ENCODE measurements around the gene LSM7. TPM values are rescaled to one million over a fixed set of nuclear protein-coding genes. Genes with fewer than 3 reads are reported as not detected.

Gene LSM7
- total and polyA plus RNA-seq, 9 of the 15 experiments (the other 6 are each of a cell fraction or from before 2014, with no cell fraction given) = 40.5 to 690 (median 265) TPM

DNA sequence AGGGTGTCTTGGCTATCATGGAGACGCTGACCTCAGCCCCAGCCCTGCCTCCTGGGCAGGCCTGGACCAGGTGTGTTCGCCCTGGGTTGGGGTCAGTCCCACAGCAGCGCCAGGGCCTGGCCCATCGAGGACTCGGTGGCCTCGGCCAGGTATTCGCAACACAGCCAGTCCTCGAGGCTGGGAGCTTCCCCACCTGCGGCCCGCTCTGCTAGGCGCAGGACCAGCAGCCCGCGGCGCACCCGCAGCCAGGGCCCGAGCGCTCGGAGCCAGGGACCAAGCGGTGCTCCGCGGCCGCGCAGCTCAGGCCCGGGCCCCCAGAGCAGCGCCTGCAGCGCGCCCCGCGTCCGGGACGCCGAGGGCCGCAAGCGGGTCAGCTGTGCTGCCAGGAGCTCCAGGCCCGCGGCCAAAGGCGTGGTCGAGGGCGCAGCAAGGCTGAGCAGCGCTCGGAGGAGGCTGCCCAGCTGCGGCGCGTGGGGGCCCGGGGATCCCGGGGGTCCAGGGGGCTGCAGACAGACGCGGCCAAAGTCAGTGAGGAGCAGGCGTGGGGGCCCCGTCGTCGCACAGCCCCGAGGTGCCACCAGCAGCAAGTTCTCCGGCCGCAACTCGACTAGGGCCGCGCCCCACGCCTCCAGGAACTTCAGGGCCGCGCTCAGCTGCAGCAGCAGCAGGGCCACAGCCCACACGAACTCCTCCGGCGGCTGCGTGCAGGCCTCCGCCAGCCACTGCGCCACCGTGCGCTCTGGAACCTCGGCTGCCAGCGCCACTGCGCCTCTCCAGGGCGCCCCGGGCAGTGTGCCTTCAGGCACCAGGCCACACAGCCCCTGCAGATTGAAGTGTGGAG is 52.6 kb downstream of the LSM7 start:
- Histone ChIP-seq H3K9me3 (replicated peaks; ENCODE audit: control insufficient read depth, insufficient read depth, low read depth, low read length) (no peaks in the 10 kb centered on the region), H3K4me2 (ENCODE audit: insufficient read depth, low read length) (no peak overlapping the region), H4K20me1 (replicated peaks; ENCODE audit: control insufficient read depth, insufficient read depth, low read length) (peaks cover 35% of the 10 kb centered on the region), H3K9ac (ENCODE audit: insufficient read depth in 1 of 2, low read depth in 2 of 2, low read length in 2 of 2) (peak overlapping the region in 1 of 2 experiments; percentile 75; a peak in 1 of 4 replicates), H2AFZ (ENCODE audit: low read depth, low read length) (no peak overlapping the region), H3K27me3 (ENCODE audit: control insufficient read depth in 2 of 2, insufficient read depth in 2 of 2, low read length in 2 of 2) (no peaks in the 10 kb centered on the region), H3K4me1 (replicated peaks in 1 of 2; ENCODE audit: control insufficient read depth in 2 of 2, insufficient read depth in 2 of 2, low read length in 2 of 2) (peaks cover 10 to 72% of the 10 kb centered on the region in 2 experiments), H3K27ac (ENCODE audit: extremely low read depth, low read depth, low read length) (no peak overlapping the region), H3K9me1 (ENCODE audit: control insufficient read depth, insufficient read depth, low read length) (peaks cover 5% of the 10 kb centered on the region), H3K36me3 (ENCODE audit: control insufficient read depth, insufficient read depth, low read length) (peaks cover 34% of the 10 kb centered on the region), H3K79me2 (ENCODE audit: control insufficient read depth, insufficient read depth, low read length) (peaks cover 45% of the 10 kb centered on the region), H3K4me3 (no peak overlapping the region)
- no TSS peak for BruUV-seq (replicated peaks)
- ChIA-PET CTCF (ENCODE audit: low intra/inter-chr PET ratio) (interaction anchor here (0.6 to 1.5 kb wide), 3 partner anchors 116 to 151 kb away, joined by 3 to 5 read pairs (median 5); no protein-coding TSS in a partner anchor), POLR2A (interaction anchor here (0.6 to 7.0 kb wide), 10 partner anchors 9 to 998 kb away, joined by 3 to 86 read pairs (median 3); no protein-coding TSS in a partner anchor)
- ATAC-seq = no peak
- in situ Hi-C loops (cut with MboI) (no loop called here), intact Hi-C loops (cut with micrococcal nuclease) (loop anchor here (1.0 to 5.0 kb wide), 3 partner anchors 41 to 336 kb away; no protein-coding TSS in a partner anchor)
- WGBS (ENCODE audit: insufficient coverage, low coverage, missing lambda C conversion rate) = 95% methylated on average over 27 of the region's 74 CpGs
- no peak for DNase-seq (ENCODE audit: extremely low read depth in 1 of 4, low spot score in 3 of 4)
- no peak for FAIRE-seq
- TF ChIP-seq ETV5 (CRISPR knock-in tag; IDR thresholded peaks at IDR 0.05; ENCODE audit: low read depth) (no peak), ZNF124 (CRISPR knock-in tag; IDR thresholded peaks at IDR 0.05) (no peak), HMGN3 (IDR thresholded peaks at IDR 0.05; ENCODE audit: borderline replicate concordance, extremely low read depth, insufficient read length, low read depth, low read length) (peak; percentile 8), XRCC5 (IDR thresholded peaks at IDR 0.05; ENCODE audit: low read depth, low read length) (no peak), SNIP1 (IDR thresholded peaks at IDR 0.05; ENCODE audit: low read depth) (no peak), SLC30A9 (CRISPR knock-in tag; IDR thresholded peaks at IDR 0.05) (no peak), SUPT5H (IDR thresholded peaks at IDR 0.05) (no peak), TARDBP (IDR thresholded peaks at IDR 0.05) (no peak), SMARCA5 (IDR thresholded peaks at IDR 0.05) (no peak)
- TF ChIP-seq, protein P1, sequence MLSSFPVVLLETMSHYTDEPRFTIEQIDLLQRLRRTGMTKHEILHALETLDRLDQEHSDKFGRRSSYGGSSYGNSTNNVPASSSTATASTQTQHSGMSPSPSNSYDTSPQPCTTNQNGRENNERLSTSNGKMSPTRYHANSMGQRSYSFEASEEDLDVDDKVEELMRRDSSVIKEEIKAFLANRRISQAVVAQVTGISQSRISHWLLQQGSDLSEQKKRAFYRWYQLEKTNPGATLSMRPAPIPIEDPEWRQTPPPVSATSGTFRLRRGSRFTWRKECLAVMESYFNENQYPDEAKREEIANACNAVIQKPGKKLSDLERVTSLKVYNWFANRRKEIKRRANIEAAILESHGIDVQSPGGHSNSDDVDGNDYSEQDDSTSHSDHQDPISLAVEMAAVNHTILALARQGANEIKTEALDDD (IDR thresholded peaks at IDR 0.05) = no peak
- TF ChIP-seq, protein P2, sequence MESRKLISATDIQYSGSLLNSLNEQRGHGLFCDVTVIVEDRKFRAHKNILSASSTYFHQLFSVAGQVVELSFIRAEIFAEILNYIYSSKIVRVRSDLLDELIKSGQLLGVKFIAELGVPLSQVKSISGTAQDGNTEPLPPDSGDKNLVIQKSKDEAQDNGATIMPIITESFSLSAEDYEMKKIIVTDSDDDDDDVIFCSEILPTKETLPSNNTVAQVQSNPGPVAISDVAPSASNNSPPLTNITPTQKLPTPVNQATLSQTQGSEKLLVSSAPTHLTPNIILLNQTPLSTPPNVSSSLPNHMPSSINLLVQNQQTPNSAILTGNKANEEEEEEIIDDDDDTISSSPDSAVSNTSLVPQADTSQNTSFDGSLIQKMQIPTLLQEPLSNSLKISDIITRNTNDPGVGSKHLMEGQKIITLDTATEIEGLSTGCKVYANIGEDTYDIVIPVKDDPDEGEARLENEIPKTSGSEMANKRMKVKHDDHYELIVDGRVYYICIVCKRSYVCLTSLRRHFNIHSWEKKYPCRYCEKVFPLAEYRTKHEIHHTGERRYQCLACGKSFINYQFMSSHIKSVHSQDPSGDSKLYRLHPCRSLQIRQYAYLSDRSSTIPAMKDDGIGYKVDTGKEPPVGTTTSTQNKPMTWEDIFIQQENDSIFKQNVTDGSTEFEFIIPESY (CRISPR knock-in tag; IDR thresholded peaks at IDR 0.05) = peak; percentile 86
- TF ChIP-seq, protein P3, sequence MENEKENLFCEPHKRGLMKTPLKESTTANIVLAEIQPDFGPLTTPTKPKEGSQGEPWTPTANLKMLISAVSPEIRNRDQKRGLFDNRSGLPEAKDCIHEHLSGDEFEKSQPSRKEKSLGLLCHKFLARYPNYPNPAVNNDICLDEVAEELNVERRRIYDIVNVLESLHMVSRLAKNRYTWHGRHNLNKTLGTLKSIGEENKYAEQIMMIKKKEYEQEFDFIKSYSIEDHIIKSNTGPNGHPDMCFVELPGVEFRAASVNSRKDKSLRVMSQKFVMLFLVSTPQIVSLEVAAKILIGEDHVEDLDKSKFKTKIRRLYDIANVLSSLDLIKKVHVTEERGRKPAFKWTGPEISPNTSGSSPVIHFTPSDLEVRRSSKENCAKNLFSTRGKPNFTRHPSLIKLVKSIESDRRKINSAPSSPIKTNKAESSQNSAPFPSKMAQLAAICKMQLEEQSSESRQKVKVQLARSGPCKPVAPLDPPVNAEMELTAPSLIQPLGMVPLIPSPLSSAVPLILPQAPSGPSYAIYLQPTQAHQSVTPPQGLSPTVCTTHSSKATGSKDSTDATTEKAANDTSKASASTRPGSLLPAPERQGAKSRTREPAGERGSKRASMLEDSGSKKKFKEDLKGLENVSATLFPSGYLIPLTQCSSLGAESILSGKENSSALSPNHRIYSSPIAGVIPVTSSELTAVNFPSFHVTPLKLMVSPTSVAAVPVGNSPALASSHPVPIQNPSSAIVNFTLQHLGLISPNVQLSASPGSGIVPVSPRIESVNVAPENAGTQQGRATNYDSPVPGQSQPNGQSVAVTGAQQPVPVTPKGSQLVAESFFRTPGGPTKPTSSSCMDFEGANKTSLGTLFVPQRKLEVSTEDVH (IDR thresholded peaks at IDR 0.05; ENCODE audit: low read depth, partially characterized antibody) = no peak
- TF ChIP-seq, protein P4, sequence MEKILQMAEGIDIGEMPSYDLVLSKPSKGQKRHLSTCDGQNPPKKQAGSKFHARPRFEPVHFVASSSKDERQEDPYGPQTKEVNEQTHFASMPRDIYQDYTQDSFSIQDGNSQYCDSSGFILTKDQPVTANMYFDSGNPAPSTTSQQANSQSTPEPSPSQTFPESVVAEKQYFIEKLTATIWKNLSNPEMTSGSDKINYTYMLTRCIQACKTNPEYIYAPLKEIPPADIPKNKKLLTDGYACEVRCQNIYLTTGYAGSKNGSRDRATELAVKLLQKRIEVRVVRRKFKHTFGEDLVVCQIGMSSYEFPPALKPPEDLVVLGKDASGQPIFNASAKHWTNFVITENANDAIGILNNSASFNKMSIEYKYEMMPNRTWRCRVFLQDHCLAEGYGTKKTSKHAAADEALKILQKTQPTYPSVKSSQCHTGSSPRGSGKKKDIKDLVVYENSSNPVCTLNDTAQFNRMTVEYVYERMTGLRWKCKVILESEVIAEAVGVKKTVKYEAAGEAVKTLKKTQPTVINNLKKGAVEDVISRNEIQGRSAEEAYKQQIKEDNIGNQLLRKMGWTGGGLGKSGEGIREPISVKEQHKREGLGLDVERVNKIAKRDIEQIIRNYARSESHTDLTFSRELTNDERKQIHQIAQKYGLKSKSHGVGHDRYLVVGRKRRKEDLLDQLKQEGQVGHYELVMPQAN (IDR thresholded peaks at IDR 0.05; ENCODE audit: borderline replicate concordance) = no peak

All from K562 (cell line).